Panc1 (cell line): ENCODE measurements around the gene PEAR1. TPM values are rescaled to one million over a fixed set of nuclear protein-coding genes. Genes with fewer than 3 reads are reported as not detected.

Experiments used
- ATAC-seq: fragments of 200-7000 bp; cut with Tn5 transposase; 2 replicates; pipeline ENCODE4 v1.9.1; 2020; ENCODE audit warnings: mild to moderate bottlenecking, moderate library complexity
- BruUV-seq: library from RNA; stranded (reverse); fragments of 400-500 nt; replicated peaks from 2 replicates; lab custom pipeline; 2021; lab: Mats Ljungman, UMichigan
- CTCF ChIA-PET: fragments of 300-600 bp; sonication (Branson Sonifier 250); formaldehyde crosslinking; loops from one replicate; lab custom pipeline; 2022; ENCODE audit warnings: antibody characterized with exemption; lab: Charles Lee
- POLR2A ChIA-PET: fragments of 300-600 bp; sonication (Branson Sonifier 250); formaldehyde crosslinking; loops from one replicate; lab custom pipeline; 2022; ENCODE audit warnings: antibody characterized with exemption; lab: Charles Lee
- DNase-seq: peaks from one replicate; pipeline ENCODE4 v3.0.0-alpha.2; 2010; ENCODE audit warnings: low read depth, low spot score
- H3K27ac ChIP-seq: 2 replicates; pipeline ENCODE4 v1.5.1; 2011; ENCODE audit warnings: mild to moderate bottlenecking, low read length, inconsistent platforms
- H3K27me3 ChIP-seq: fragments of 200-500 bp; sonication (Bioruptor generic); 2 replicates; pipeline ENCODE4 v1.6.0; 2014; ENCODE audit warnings: low read length, inconsistent platforms; ENCODE audit not compliant: control insufficient read depth, insufficient read depth
- H3K36me3 ChIP-seq: fragments of 200-500 bp; sonication (Bioruptor generic); 2 replicates; pipeline ENCODE4 v1.5.1; 2014; ENCODE audit warnings: inconsistent platforms, mild to moderate bottlenecking, low read length, moderate library complexity; ENCODE audit not compliant: control insufficient read depth, insufficient read depth
- H3K4me1 ChIP-seq: 2 replicates; pipeline ENCODE4 v1.5.1; 2011; ENCODE audit warnings: inconsistent platforms, mild to moderate bottlenecking, low read length, moderate library complexity; ENCODE audit not compliant: control insufficient read depth, insufficient read depth
- H3K4me3 ChIP-seq, 2 experiments: 2 replicates each; pipeline ENCODE4 v1.5.1; 2011 to 2012; ENCODE audit warnings: low read depth in 2 of 2, low read length in 2 of 2, mild to moderate bottlenecking in 2 of 2, inconsistent platforms in 1 of 2, moderate library complexity in 1 of 2
- H3K9me3 ChIP-seq: fragments of 200-500 bp; sonication (Bioruptor generic); 2 replicates; pipeline ENCODE4 v1.5.1; 2014; ENCODE audit warnings: low read depth, mild to moderate bottlenecking, inconsistent platforms, low read length, moderate library complexity; ENCODE audit not compliant: control insufficient read depth, insufficient read depth
- CTCF ChIP-seq: fragments of 450-650 bp; IDR thresholded peaks from 2 replicates; pipeline ENCODE4 v1.5.1; 2017; ENCODE audit warnings: mild to moderate bottlenecking
- POLR2AphosphoS5 ChIP-seq: IDR thresholded peaks from 2 replicates; pipeline ENCODE4 v1.6.1; 2012; ENCODE audit warnings: mild to moderate bottlenecking, low read depth, low read length, moderate library complexity
- REST ChIP-seq, 2 experiments: IDR thresholded peaks; 2 replicates each; pipeline ENCODE4 v1.6.1; 2011 to 2012; ENCODE audit warnings: low read depth in 2 of 2, control low read depth in 1 of 2, low read length in 1 of 2, mild to moderate bottlenecking in 1 of 2, moderate library complexity in 1 of 2; ENCODE audit not compliant: insufficient read depth in 1 of 2
- SIN3A ChIP-seq: IDR thresholded peaks from 2 replicates; pipeline ENCODE4 v1.6.1; 2012; ENCODE audit warnings: low read depth, mild to moderate bottlenecking, low read length, moderate library complexity, borderline replicate concordance; ENCODE audit not compliant: insufficient read depth
- TCF7L2 ChIP-seq: IDR thresholded peaks from 2 replicates; pipeline ENCODE4 v1.6.1; 2011; ENCODE audit warnings: mild to moderate bottlenecking, low read depth, low read length, inconsistent platforms
- in situ Hi-C: cut with HindIII; loops from 2 replicates; pipeline ENCODE4 v1.10.0; 2016; ENCODE audit warnings: low sequenced_read_pairs, low pct_unique_long_range_greater_than_20kb
- intact Hi-C: fragments of 100-400 bp; cut with micrococcal nuclease; formaldehyde crosslinking; loops from one replicate; pipeline ENCODE4 v1.10.0; 2022; ENCODE audit not compliant: unreplicated experiment
- total RNA-seq: library from RNA; stranded (reverse); gene quantifications from one replicate; pipeline ENCODE4 v1.2.1, GENCODE V29; 2021; ENCODE audit not compliant: unreplicated experiment

PEAR1 gene
- total RNA-seq, 1 experiment from 2014 or later = 16.1 TPM

GRCh38 chr1:156860113-156860627 lies 33.3 kb upstream of the PEAR1 start:
- no peaks in the 10 kb centered on the region for H3K9me3 ChIP-seq
- ATAC-seq = peak; percentile 80
- H3K27ac ChIP-seq = no peak overlapping the region
- ChIA-PET CTCF (interaction anchor here (0.5 to 3.0 kb wide), 24 partner anchors 9 to 233 kb away, joined by 3 to 39 read pairs (median 6); partner anchors contain the start of genes ISG20L2, METTL25B and MRPL24), POLR2A (interaction anchor here (0.6 to 1.0 kb wide), 2 partner anchors 28 to 132 kb away, joined by 3 to 6 read pairs; partner anchors contain the start of genes ISG20L2 and METTL25B)
- BruUV-seq = no TSS peak
- no peaks in the 10 kb centered on the region; the same call in 1 of the 2 replicates for H3K27me3 ChIP-seq
- intact Hi-C loops (loop anchor here (2.0 to 10.0 kb wide), 2 partner anchors 59 to 165 kb away; no protein-coding TSS in a partner anchor), in situ Hi-C loops (no loop called here)
- H3K4me1 ChIP-seq = peaks cover 13% of the 10 kb centered on the region
- peak overlapping the region; percentile 39 to 65 for H3K4me3 ChIP-seq
- peak; percentile 97 for TF ChIP-seq CTCF
- no peak for TF ChIP-seq REST (IDR thresholded peaks at IDR 0.05; ENCODE audit: insufficient read depth in 1 of 2, low read depth in 2 of 2, low read length in 1 of 2)
- H3K36me3 ChIP-seq = no peaks in the 10 kb centered on the region
- no peak for DNase-seq

GRCh38 chr1:156860628-156861423 lies 32.7 kb upstream of the PEAR1 start, which contains the start of gene NTRK1:
Gene NTRK1 (plus strand): TSS chr1:156860865. CDS start chr1:156860935, 70 bp downstream.
- no peak for TF ChIP-seq SIN3A
- TF ChIP-seq POLR2AphosphoS5 = no peak
- TF ChIP-seq CTCF = no peak
- TF ChIP-seq REST (IDR thresholded peaks at IDR 0.05; ENCODE audit: insufficient read depth in 1 of 2, low read depth in 2 of 2, low read length in 1 of 2) = no peak
- TF ChIP-seq TCF7L2 = no peak
- Histone ChIP-seq H3K27me3 (no peaks in the 10 kb centered on the region; the same call in 1 of the 2 replicates), H3K9me3 (no peaks in the 10 kb centered on the region), H3K27ac (no peak within 1 kb of the TSS), H3K4me1 (peaks cover 13% of the 10 kb centered on the region), H3K4me3 (peak within 1 kb of the TSS; percentile 39 to 65), H3K36me3 (no peaks in the 10 kb centered on the region)
- no peak for DNase-seq
- peak; percentile 66 for ATAC-seq
- in situ Hi-C loops = no loop called here
- POLR2A ChIA-PET = interaction anchor here (0.6 kb wide), 2 partner anchors 27 to 201 kb away, joined by 5 to 6 read pairs; no protein-coding TSS in a partner anchor
- CTCF ChIA-PET = interaction anchor here (0.6 to 3.0 kb wide), 16 partner anchors 22 to 234 kb away, joined by 3 to 39 read pairs (median 6); partner anchors contain the start of genes ISG20L2, METTL25B and MRPL24
- intact Hi-C loops = loop anchor here (2.0 to 10.0 kb wide), 2 partner anchors 60 to 166 kb away; no protein-coding TSS in a partner anchor
- BruUV-seq = no TSS peak
